Neural cell (in vitro differentiated cells): Measurements from ENCODE around the gene PLD6. TPM values are rescaled to one million over a fixed set of nuclear protein-coding genes. Genes with fewer than 3 reads are reported as not detected.

ENCODE experiments used
- H2AFZ ChIP-seq: fragments of 200-600, 300-800 bp; sonication (generic), shearing (Covaris generic); 2 replicates; pipeline ENCODE4 v1.6.0; 2014; ENCODE audit warnings: low read depth, mild to moderate bottlenecking, antibody characterized with exemption, low read length, moderate library complexity
- H3F3A ChIP-seq: fragments of 200-600 bp; shearing (Covaris generic); 2 replicates; pipeline ENCODE4 v1.6.1; 2016; ENCODE audit warnings: mild to moderate bottlenecking, moderate library complexity, mixed read lengths, antibody characterized with exemption, low read length; ENCODE audit not compliant: insufficient read depth, poor library complexity, severe bottlenecking
- H3K27ac ChIP-seq: fragments of 200-600, 300-800 bp; sonication (generic), shearing (Covaris generic); 2 replicates; pipeline ENCODE4 v1.5.1; 2014; ENCODE audit warnings: mild to moderate bottlenecking, low read length, moderate library complexity
- H3K27me3 ChIP-seq: fragments of 300-800, 200-600 bp; sonication (generic), shearing (Covaris generic); 2 replicates; pipeline ENCODE4 v1.6.0; 2014; ENCODE audit warnings: mild to moderate bottlenecking, low read depth, low read length, moderate library complexity; ENCODE audit not compliant: insufficient read depth
- H3K36me3 ChIP-seq: fragments of 300-800, 200-600 bp; sonication (generic), shearing (Covaris generic); 2 replicates; pipeline ENCODE4 v1.5.1; 2014; ENCODE audit warnings: mild to moderate bottlenecking, antibody characterized with exemption, low read length, moderate library complexity; ENCODE audit not compliant: insufficient read depth
- H3K4me2 ChIP-seq: fragments of 300-800, 200-600 bp; sonication (generic), shearing (Covaris generic); 2 replicates; pipeline ENCODE4 v1.6.0; 2014; ENCODE audit warnings: mild to moderate bottlenecking, low read length
- H3K4me3 ChIP-seq: fragments of 300-800, 200-600 bp; sonication (generic), shearing (Covaris generic); 2 replicates; pipeline ENCODE4 v1.5.1; 2014; ENCODE audit warnings: mild to moderate bottlenecking, low read length, moderate library complexity
- H3K79me2 ChIP-seq: fragments of 200-600 bp; shearing (Covaris generic); replicated peaks from 2 replicates; pipeline ENCODE4 v1.6.0; 2014; ENCODE audit warnings: mild to moderate bottlenecking, low read length, moderate library complexity; ENCODE audit not compliant: insufficient read depth
- H3K9ac ChIP-seq: fragments of 300-800, 200-600 bp; sonication (generic), shearing (Covaris generic); 2 replicates; pipeline ENCODE4 v1.6.1; 2016; ENCODE audit warnings: mild to moderate bottlenecking, low read length, mixed read lengths
- H3K9me2 ChIP-seq: fragments of 200-600 bp; shearing (Covaris generic); 2 replicates; pipeline ENCODE4 v1.6.1; 2016; ENCODE audit warnings: mild to moderate bottlenecking, low read length, mixed read lengths; ENCODE audit not compliant: insufficient read depth
- H3K9me3 ChIP-seq: fragments of 200-600, 300-800 bp; sonication (generic), shearing (Covaris generic); 2 replicates; pipeline ENCODE4 v1.6.1; 2016; ENCODE audit warnings: mild to moderate bottlenecking, mixed run types, low read length, moderate library complexity, mixed read lengths
- H4K20me1 ChIP-seq: fragments of 200-600 bp; shearing (Covaris generic); 2 replicates; pipeline ENCODE4 v1.6.1; 2016; ENCODE audit warnings: mild to moderate bottlenecking, mixed run types; ENCODE audit not compliant: insufficient read depth
- CTCF ChIP-seq: fragments of 450-650 bp; IDR thresholded peaks from 2 replicates; pipeline ENCODE4 v1.5.1; 2014; ENCODE audit warnings: antibody characterized with exemption, mild to moderate bottlenecking, moderate library complexity; ENCODE audit not compliant: poor library complexity, severe bottlenecking
- EP300 ChIP-seq: fragments of 450-650 bp; conservative IDR thresholded peaks from 2 replicates; pipeline ENCODE4 v1.6.1; 2014; ENCODE audit warnings: antibody characterized with exemption, mild to moderate bottlenecking, moderate library complexity; ENCODE audit not compliant: poor library complexity, severe bottlenecking
- EZH2 ChIP-seq: fragments of 200-600, 300-800 bp; shearing (Covaris generic), sonication (generic); IDR thresholded peaks from 2 replicates; pipeline ENCODE4 v1.6.1; 2014; ENCODE audit warnings: antibody characterized with exemption, low read length, borderline replicate concordance, mild to moderate bottlenecking; ENCODE audit not compliant: insufficient read depth, poor library complexity, severe bottlenecking
- MXI1 ChIP-seq: fragments of 450-650 bp; conservative IDR thresholded peaks from 2 replicates; pipeline ENCODE4 v1.6.1; 2014; ENCODE audit warnings: antibody characterized with exemption, mild to moderate bottlenecking; ENCODE audit not compliant: poor library complexity, severe bottlenecking
- POLR2AphosphoS5 ChIP-seq: IDR thresholded peaks from 2 replicates; pipeline ENCODE4 v1.6.1; 2012
- RAD21 ChIP-seq: fragments of 450-650 bp; conservative IDR thresholded peaks from 2 replicates; pipeline ENCODE4 v1.6.1; 2014; ENCODE audit warnings: antibody characterized with exemption, mild to moderate bottlenecking, moderate library complexity
- REST ChIP-seq: IDR thresholded peaks from 2 replicates; pipeline ENCODE4 v1.6.1; 2012; ENCODE audit warnings: borderline replicate concordance
- SMC3 ChIP-seq: fragments of 450-650 bp; conservative IDR thresholded peaks from 2 replicates; pipeline ENCODE4 v1.6.1; 2014; ENCODE audit warnings: antibody characterized with exemption, mild to moderate bottlenecking, moderate library complexity; ENCODE audit not compliant: poor library complexity
- TAF1 ChIP-seq: IDR thresholded peaks from 2 replicates; pipeline ENCODE4 v1.6.1; 2012; ENCODE audit warnings: low read depth
- polyA plus RNA-seq: library from polyadenylated mRNA; depleted of rRNA; stranded (reverse); fragments of >200 nt; gene quantifications from 2 replicates; pipeline ENCODE4 v1.2.3, GENCODE V29; 2014

Gene PLD6
- polyA plus RNA-seq, 1 donor from 2014 or later, result 2.0 TPM

- H3K36me3 ChIP-seq, result no peaks in the 10 kb centered on the region
Observed at GRCh38 chr17:17164156-17164555, 42.0 kb downstream of the PLD6 start.

GRCh38 chr17:17161759-17162158, 44.4 kb downstream of the PLD6 start:
- no peaks in the 10 kb centered on the region for H3K27me3 ChIP-seq
- H3K9ac ChIP-seq, result no peak overlapping the region
- H3K79me2 ChIP-seq, result no peaks in the 10 kb centered on the region
- no peak overlapping the region for H3K4me3 ChIP-seq
- H2AFZ ChIP-seq, result no peak overlapping the region
- H3K9me2 ChIP-seq, result no peaks in the 10 kb centered on the region
- TF ChIP-seq SMC3 (no peak), CTCF (no peak), POLR2AphosphoS5 (no peak), EZH2 (no peak), RAD21 (no peak), MXI1 (no peak), EP300 (no peak), REST (no peak), TAF1 (no peak)
- H3K36me3 ChIP-seq, result no peaks in the 10 kb centered on the region
- H4K20me1 ChIP-seq, result no peaks in the 10 kb centered on the region
- H3F3A ChIP-seq, result no peaks in the 10 kb centered on the region
- no peaks in the 10 kb centered on the region for H3K9me3 ChIP-seq
- H3K4me2 ChIP-seq, result no peak overlapping the region
- no peak overlapping the region for H3K27ac ChIP-seq

More at GRCh38 chr17:17164156-17164555, 42.0 kb downstream of the PLD6 start:
- Histone ChIP-seq H3K27ac (no peak overlapping the region), H3K4me3 (no peak overlapping the region), H3K9ac (no peak overlapping the region), H3F3A (no peaks in the 10 kb centered on the region), H3K27me3 (no peaks in the 10 kb centered on the region), H3K4me2 (no peak overlapping the region), H3K9me2 (no peaks in the 10 kb centered on the region), H4K20me1 (no peaks in the 10 kb centered on the region), H2AFZ (no peak overlapping the region), H3K9me3 (no peaks in the 10 kb centered on the region), H3K79me2 (no peaks in the 10 kb centered on the region)
- TF ChIP-seq EP300 (no peak), RAD21 (no peak), REST (no peak), TAF1 (no peak)
